Ovary (tissue), 9 donors: ENCODE results near the gene CEMIP. TPM values are rescaled to one million over a fixed set of nuclear protein-coding genes. Genes with fewer than 3 reads are reported as not detected.

Experiments used
- DNase-seq, 5 donors: peaks; one replicate each; pipeline ENCODE4 v3.0.0-alpha.2; 2019 to 2020
- H3K27ac ChIP-seq, 2 donors: fragments of 200-600 bp; one replicate each; pipeline versions ENCODE4 v1.5.1 to v1.8.0; 2019 to 2022
- H3K27me3 ChIP-seq: fragments of 200-600 bp; one replicate; pipeline ENCODE4 v1.8.0; 2022
- H3K36me3 ChIP-seq: fragments of 200-600 bp; sonication (generic); one replicate; pipeline ENCODE4 v1.5.1; 2019
- H3K4me1 ChIP-seq: one replicate; pipeline ENCODE4 v1.8.1; 2013; ENCODE audit warnings: mild to moderate bottlenecking, moderate library complexity; ENCODE audit not compliant: insufficient read depth
- H3K4me3 ChIP-seq: fragments of 200-600 bp; sonication (generic); one replicate; pipeline ENCODE4 v1.5.1; 2017
- H3K9me3 ChIP-seq, 2 donors: fragments of 200-600 bp in 1 of 2; sonication (generic) in 1 of 2; one replicate each; pipeline versions ENCODE4 v1.5.1 to v1.8.1; 2013 to 2019; ENCODE audit warnings: mild to moderate bottlenecking in 1 of 2, moderate library complexity in 1 of 2
- CTCF ChIP-seq, 3 donors: fragments of 450-650 bp in 2 of 3; fragments of 200-600 bp in 1 of 3; IDR thresholded peaks; one replicate each; pipeline versions ENCODE4 v1.5.1 to v1.8.0; 2016 to 2022; ENCODE audit warnings: antibody characterized with exemption in 3 of 3, mild to moderate bottlenecking in 1 of 3
- EP300 ChIP-seq: sonication (generic); formaldehyde crosslinking; IDR thresholded peaks from one replicate; pipeline ENCODE4 v1.6.1; 2017; ENCODE audit warnings: antibody characterized with exemption
- POLR2A ChIP-seq: fragments of 450-650 bp; IDR thresholded peaks from one replicate; pipeline ENCODE4 v1.6.1; 2017; ENCODE audit warnings: antibody characterized with exemption, mild to moderate bottlenecking, moderate library complexity
- WGBS, 3 donors: extraction: QIAGEN DNeasy Blood & Tissue Kit in 1 of 3; methylation state at CpG; one replicate each; pipeline versions ENCODE4 v1.1.5 to v1.1.7; 2013 to 2017; 5-methylcytosine and 5-hydroxymethylcytosine counted together
- intact Hi-C, 4 donors: fragments of 100-400 bp; cut with DNase I; formaldehyde crosslinking; loops; one replicate each; pipeline versions ENCODE4 v1.11.0 to v1.15.1; 2022 to 2023
- polyA plus RNA-seq, 2 donors: library from polyadenylated mRNA; stranded (reverse); fragments of 200-250 nt in 1 of 2; fragments of 350-450 nt in 1 of 2; fragmentation: Illumina TruSeq in 1 of 2; extraction: RNeasy Lipid Tissue Mini Kit (QIAGEN cat#74804) in 1 of 2; gene quantifications; one replicate each; pipeline ENCODE4 v1.2.3, GENCODE V29; 2013 to 2014
- total RNA-seq, 7 donors: library from RNA; depleted of rRNA in 2 of 7; stranded (reverse); fragments of >200 nt in 2 of 7; fragmentation: NEBNext Ultra II Directional in 3 of 7; extraction: Animal tissue kit (Norgen Biotek cat#: 25700) in 3 of 7; gene quantifications; one replicate each; pipeline versions ENCODE4 v1.1.0 to v1.2.4, GENCODE V29; 2016 to 2023
- donor health status: DM: no; HTN: no; CAD: no; lungs with moderate emphysema.
- donor health status: DM: no; HTN: no; CAD: no.
- donor health status: Bipolar disorder and iron deficiency.
- donor health status: DM: yes; HTN: yes; CAD: no.
- donor health status: DM: no; HTN: no; CAD: no.
- donor health status: DM: yes; HTN: yes; CAD: no.

Gene CEMIP
- total and polyA plus RNA-seq, 9 donors: 2.2 to 12.3 (median 4.7) TPM

- Histone ChIP-seq H3K27ac (no peak overlapping the region), H3K27me3 (no peaks in the 10 kb centered on the region), H3K36me3 (no peaks in the 10 kb centered on the region), H3K4me1 (no peaks in the 10 kb centered on the region), H3K9me3 (no peaks in the 10 kb centered on the region), H3K4me3 (no peak overlapping the region)
- DNase-seq: no peak
- 79 to 89% (median 83%) methylated on average over 4 of the region's 4 CpGs for WGBS, 3 donors
- intact Hi-C loops: no loop called here
- TF ChIP-seq CTCF (IDR thresholded peaks at IDR 0.05) (no peak), POLR2A (no peak), EP300 (no peak)
Measured at GRCh38 chr15:80887148-80887547, 108.0 kb downstream of the CEMIP start.

GRCh38 chr15:80888846-80889245 is 109.7 kb downstream of the CEMIP start:
- peaks cover 1% of the 10 kb centered on the region for H3K4me1 ChIP-seq
- no peak overlapping the region for H3K27ac ChIP-seq
- no peak for DNase-seq
- H3K27me3 ChIP-seq: no peaks in the 10 kb centered on the region
- intact Hi-C loops: no loop called here
- no peaks in the 10 kb centered on the region for H3K36me3 ChIP-seq
- no peaks in the 10 kb centered on the region for H3K9me3 ChIP-seq
- WGBS, 3 donors: 75 to 97% (median 85%) methylated on average over 3 of the region's 3 CpGs
- no peak for TF ChIP-seq POLR2A
- TF ChIP-seq CTCF (IDR thresholded peaks at IDR 0.05): no peak
- TF ChIP-seq EP300: no peak
- H3K4me3 ChIP-seq: no peak overlapping the region

- Histone ChIP-seq H3K27me3 (no peaks in the 10 kb centered on the region), H3K27ac (no peak overlapping the region), H3K9me3 (no peaks in the 10 kb centered on the region), H3K36me3 (no peaks in the 10 kb centered on the region), H3K4me3 (no peak overlapping the region), H3K4me1 (peaks cover 2% of the 10 kb centered on the region)
- DNase-seq: no peak
- 82 to 87% (median 84%) methylated on average over 8 of the region's 8 CpGs for WGBS, 3 donors
- TF ChIP-seq EP300 (no peak), POLR2A (no peak), CTCF (IDR thresholded peaks at IDR 0.05) (no peak)
- intact Hi-C loops: no loop called here
Measured at GRCh38 chr15:80890341-80891005, 111.3 kb downstream of the CEMIP start.

- peaks cover 2% of the 10 kb centered on the region for H3K4me1 ChIP-seq
- H3K9me3 ChIP-seq: no peaks in the 10 kb centered on the region
- no peaks in the 10 kb centered on the region for H3K36me3 ChIP-seq
- H3K4me3 ChIP-seq: no peak overlapping the region
- no peak for TF ChIP-seq EP300
- TF ChIP-seq CTCF (IDR thresholded peaks at IDR 0.05): no peak
- TF ChIP-seq POLR2A: no peak
- DNase-seq: no peak
- no peak overlapping the region for H3K27ac ChIP-seq
- intact Hi-C loops: no loop called here
- no peaks in the 10 kb centered on the region for H3K27me3 ChIP-seq
Measured at GRCh38 chr15:80891006-80891405, 111.8 kb downstream of the CEMIP start.
